IgD-negative memory B cell (primary cell): ENCODE data around the gene PCDHB11. TPM values are rescaled to one million over a fixed set of nuclear protein-coding genes. Genes with fewer than 3 reads are reported as not detected.
A peak's percentile ranks its signal among the peaks of the same experiment; 100 is the strongest.
"Not testable (repeated sequence)": the region's sequence is repeated elsewhere in the genome, so short reads cannot be mapped to it uniquely, and the experiment has no call there.

Source experiments
- H3K27ac Mint-ChIP-seq, 3 donors: one replicate each; pipeline ENCODE4 v1.8.0; 2020 to 2022; ENCODE audit warnings: mild to moderate bottlenecking in 3 of 3, mixed read lengths in 3 of 3, moderate library complexity in 1 of 3
- H3K27me3 Mint-ChIP-seq: one replicate; pipeline ENCODE4 v1.8.0; 2021; ENCODE audit warnings: mixed read lengths
- H3K36me3 Mint-ChIP-seq: one replicate; pipeline ENCODE4 v1.8.0; 2020; ENCODE audit warnings: mild to moderate bottlenecking, mixed read lengths
- H3K4me1 Mint-ChIP-seq, 3 donors: one replicate each; pipeline ENCODE4 v1.8.0; 2020 to 2022; ENCODE audit warnings: mixed read lengths in 3 of 3, mild to moderate bottlenecking in 1 of 3
- H3K4me3 Mint-ChIP-seq, 4 donors: one replicate each; pipeline ENCODE4 v1.8.0; 2020 to 2022; ENCODE audit warnings: mild to moderate bottlenecking in 4 of 4, mixed read lengths in 4 of 4, moderate library complexity in 3 of 4
- H3K9me3 Mint-ChIP-seq, 3 donors: one replicate each; pipeline ENCODE4 v1.8.0; 2020 to 2021; ENCODE audit warnings: mixed read lengths in 3 of 3, mild to moderate bottlenecking in 1 of 3
- polyA plus RNA-seq: library from polyadenylated mRNA; unstranded; fragments of 300-500 nt; fragmentation: Illumina TruSeq; gene quantifications from one replicate; pipeline ENCODE4 v1.2.3, GENCODE V29; 2021

The PCDHB11 gene
- polyA plus RNA-seq, 1 donor from 2014 or later = not detected

DNA sequence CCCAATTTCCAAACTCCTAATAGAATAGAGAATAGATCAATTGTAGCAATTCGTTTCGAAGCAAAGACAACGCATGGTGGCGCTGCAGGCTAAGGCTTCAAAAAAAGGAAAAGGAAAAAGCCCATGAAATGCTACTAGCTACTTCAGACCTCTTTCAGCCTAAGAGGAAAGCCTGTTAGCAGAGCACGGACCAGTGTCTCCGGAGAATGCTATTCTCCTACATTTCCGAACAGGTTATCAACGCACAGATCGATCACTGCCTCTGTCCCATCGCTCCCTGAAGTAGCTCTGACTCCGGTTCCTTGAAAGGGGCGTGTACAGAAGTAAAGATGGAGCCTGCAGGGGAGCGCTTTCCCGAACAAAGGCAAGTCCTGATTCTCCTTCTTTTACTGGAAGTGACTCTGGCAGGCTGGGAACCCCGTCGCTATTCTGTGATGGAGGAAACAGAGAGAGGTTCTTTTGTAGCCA, 45.9 kb downstream of the PCDHB11 start, which contains the start of gene PCDHB15:
TSS of gene PCDHB15 (plus strand) at position 146 of the 468 bp plus-strand sequence. CDS start at position 330, 184 bp downstream.
- Mint-ChIP-seq H3K27me3 (no peaks in the 10 kb centered on the region), H3K4me1 (no peaks in the 10 kb centered on the region), H3K4me3 (peak within 1 kb of the TSS in 2 of 4 donors; percentile 58 to 68), H3K27ac (peak within 1 kb of the TSS in 1 of 3 donors; percentile 85), H3K9me3 (peaks cover 7 to 49% (median 40%) of the 10 kb centered on the region in 3 donors), H3K36me3 (peaks cover 2% of the 10 kb centered on the region)

GRCh38 chr5:141246971-141247370, 47.5 kb downstream of the PCDHB11 start:
- H3K9me3 Mint-ChIP-seq = peaks cover 7 to 58% (median 36%) of the 10 kb centered on the region in 3 donors
- H3K4me1 Mint-ChIP-seq, H3K27me3 Mint-ChIP-seq, H3K27ac Mint-ChIP-seq, H3K36me3 Mint-ChIP-seq, H3K4me3 Mint-ChIP-seq: not testable (repeated sequence)

GRCh38 chr5:141247434-141247833, 48.0 kb downstream of the PCDHB11 start:
- H3K9me3 Mint-ChIP-seq = peaks cover 9 to 58% (median 36%) of the 10 kb centered on the region in 3 donors
- not testable (repeated sequence) for H3K27me3 Mint-ChIP-seq, H3K27ac Mint-ChIP-seq, H3K4me1 Mint-ChIP-seq, H3K4me3 Mint-ChIP-seq, H3K36me3 Mint-ChIP-seq

- no peak overlapping the region for H3K4me3 Mint-ChIP-seq
- H3K36me3 Mint-ChIP-seq = peaks cover 6% of the 10 kb centered on the region
- no peaks in the 10 kb centered on the region for H3K27me3 Mint-ChIP-seq
- no peaks in the 10 kb centered on the region for H3K4me1 Mint-ChIP-seq
- H3K27ac Mint-ChIP-seq = no peak overlapping the region
- H3K9me3 Mint-ChIP-seq = peaks cover 16 to 67% (median 35%) of the 10 kb centered on the region in 3 donors
Observed at GRCh38 chr5:141250576-141250975, 51.1 kb downstream of the PCDHB11 start.

Other genes with a start within 250 kb of the PCDHB11 start
- gene PCDHAC2, start 233.2 kb upstream of the PCDHB11 start, polyA plus RNA-seq = not detected
- gene PCDHB1, start 148.3 kb upstream of the PCDHB11 start, polyA plus RNA-seq = not detected
- gene PCDHB2, start 105.0 kb upstream of the PCDHB11 start, polyA plus RNA-seq = not detected
- gene PCDHB3, start 99.2 kb upstream of the PCDHB11 start, polyA plus RNA-seq = not detected
- gene PCDHB4, start 77.8 kb upstream of the PCDHB11 start, polyA plus RNA-seq = not detected
- not detected for gene PCDHB5, start 64.4 kb upstream of the PCDHB11 start, polyA plus RNA-seq
- gene PCDHB6, start 49.6 kb upstream of the PCDHB11 start, polyA plus RNA-seq = not detected
- not detected for gene PCDHB7, start 27.0 kb upstream of the PCDHB11 start, polyA plus RNA-seq
- gene PCDHB8, start 21.8 kb upstream of the PCDHB11 start, polyA plus RNA-seq = not detected
- gene PCDHB16, start 17.2 kb upstream of the PCDHB11 start, polyA plus RNA-seq = not detected
- gene PCDHB9, start 12.5 kb upstream of the PCDHB11 start, polyA plus RNA-seq = 0.31 TPM
- gene PCDHB10, start 7.3 kb upstream of the PCDHB11 start, polyA plus RNA-seq = not detected
- gene PCDHB12, start 9.1 kb downstream of the PCDHB11 start, polyA plus RNA-seq = not detected
- 0.05 TPM for gene PCDHB13, start 14.3 kb downstream of the PCDHB11 start, polyA plus RNA-seq
- not detected for gene PCDHB14, start 23.7 kb downstream of the PCDHB11 start, polyA plus RNA-seq
- not detected for gene PCDHB15, start 45.8 kb downstream of the PCDHB11 start, polyA plus RNA-seq
- not detected for gene SLC25A2, start 104.4 kb downstream of the PCDHB11 start, polyA plus RNA-seq
- gene TAF7, start 121.2 kb downstream of the PCDHB11 start, polyA plus RNA-seq = 216 TPM
- gene PCDHGA1, start 130.9 kb downstream of the PCDHB11 start, polyA plus RNA-seq = not detected
- not detected for gene PCDHGA2, start 139.1 kb downstream of the PCDHB11 start, polyA plus RNA-seq
- gene PCDHGA3, start 144.2 kb downstream of the PCDHB11 start, polyA plus RNA-seq = 0.23 TPM
- 0.41 TPM for gene PCDHGB1, start 150.5 kb downstream of the PCDHB11 start, polyA plus RNA-seq
- not detected for gene PCDHGA4, start 155.4 kb downstream of the PCDHB11 start, polyA plus RNA-seq
- gene PCDHGB2, start 160.4 kb downstream of the PCDHB11 start, polyA plus RNA-seq = 0.21 TPM
- gene PCDHGA5, start 164.5 kb downstream of the PCDHB11 start, polyA plus RNA-seq = not detected
- gene PCDHGB3, start 170.6 kb downstream of the PCDHB11 start, polyA plus RNA-seq = not detected
- gene PCDHGA6, start 174.3 kb downstream of the PCDHB11 start, polyA plus RNA-seq = 0.08 TPM
- gene PCDHGA7, start 183.1 kb downstream of the PCDHB11 start, polyA plus RNA-seq = not detected
- gene PCDHGB4, start 188.1 kb downstream of the PCDHB11 start, polyA plus RNA-seq = 0.08 TPM
- not detected for gene PCDHGA8, start 193.0 kb downstream of the PCDHB11 start, polyA plus RNA-seq
- 1.9 TPM for gene PCDHGB5, start 198.3 kb downstream of the PCDHB11 start, polyA plus RNA-seq
- 0.29 TPM for gene PCDHGA9, start 203.2 kb downstream of the PCDHB11 start, polyA plus RNA-seq
- 0.39 TPM for gene PCDHGB6, start 208.4 kb downstream of the PCDHB11 start, polyA plus RNA-seq
- gene PCDHGA10, start 213.4 kb downstream of the PCDHB11 start, polyA plus RNA-seq = 0.15 TPM
- gene PCDHGB7, start 218.1 kb downstream of the PCDHB11 start, polyA plus RNA-seq = 0.21 TPM
- gene PCDHGA11, start 221.4 kb downstream of the PCDHB11 start, polyA plus RNA-seq = 0.15 TPM
- 0.59 TPM for gene PCDHGA12, start 230.9 kb downstream of the PCDHB11 start, polyA plus RNA-seq